ENCODE results near the gene RPL28.

The RPL28 gene

DNA sequence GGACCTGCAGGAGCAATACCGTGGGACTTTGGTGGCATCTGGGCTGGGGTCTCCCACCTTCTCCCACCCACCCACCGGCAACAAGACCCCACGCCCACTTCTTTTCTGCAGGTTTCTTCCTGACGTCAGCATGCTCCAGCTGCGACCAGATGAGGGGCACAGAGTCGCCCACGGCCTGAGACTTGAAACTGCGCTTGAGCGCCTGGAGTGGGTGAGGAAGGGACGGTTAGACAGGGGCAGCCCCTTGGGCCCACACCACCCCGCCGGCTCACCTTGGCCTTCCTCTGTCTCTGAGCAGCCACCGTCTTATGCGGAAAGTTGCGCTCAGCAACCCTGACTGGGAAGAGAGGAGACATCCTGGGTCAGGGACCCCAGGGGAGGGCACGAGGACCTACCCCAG lies 24.8 kb upstream of the RPL28 start:
- in situ Hi-C loops (cut with HindIII; ENCODE audit: low sequenced_read_pairs), result no loop called here
- DNase-seq (ENCODE audit: low read depth), result no peak
- H3K4me3 ChIP-seq (ENCODE audit: low read depth, low read length), result no peak overlapping the region
- TF ChIP-seq CTCF (IDR thresholded peaks at IDR 0.05; ENCODE audit: low read depth, low read length, missing control alignments), result no peak

- no peak for TF ChIP-seq CTCF (IDR thresholded peaks at IDR 0.05; ENCODE audit: low read depth, low read length, missing control alignments)
- no peak for DNase-seq (ENCODE audit: low read depth)
- in situ Hi-C loops (cut with HindIII; ENCODE audit: low sequenced_read_pairs), result no loop called here
- no peak overlapping the region for H3K4me3 ChIP-seq (ENCODE audit: low read depth, low read length)
Observed at GRCh38 chr19:55362174-55362989, 23.4 kb upstream of the RPL28 start.

- in situ Hi-C loops (cut with HindIII; ENCODE audit: low sequenced_read_pairs), result no loop called here
- no peak within 1 kb of the TSS for H3K4me3 ChIP-seq (ENCODE audit: low read depth, low read length)
- DNase-seq (ENCODE audit: low read depth), result no peak
- no peak for TF ChIP-seq CTCF (IDR thresholded peaks at IDR 0.05; ENCODE audit: low read depth, low read length, missing control alignments)
Observed at GRCh38 chr19:55362990-55363716, 22.6 kb upstream of the RPL28 start, which contains the start of gene GARIN5B. GARIN5B (minus strand) TSS chr19:55363260; CDS start chr19:55363066, 194 bp downstream.

GRCh38 chr19:55365245-55365644 lies 20.5 kb upstream of the RPL28 start:
- H3K4me3 ChIP-seq (ENCODE audit: low read depth, low read length), result no peak overlapping the region
- TF ChIP-seq CTCF (IDR thresholded peaks at IDR 0.05; ENCODE audit: low read depth, low read length, missing control alignments), result no peak
- DNase-seq (ENCODE audit: low read depth), result no peak
- in situ Hi-C loops (cut with HindIII; ENCODE audit: low sequenced_read_pairs), result no loop called here

- no peak for TF ChIP-seq CTCF (IDR thresholded peaks at IDR 0.05; ENCODE audit: low read depth, low read length, missing control alignments)
- in situ Hi-C loops (cut with HindIII; ENCODE audit: low sequenced_read_pairs), result no loop called here
- no peak overlapping the region for H3K4me3 ChIP-seq (ENCODE audit: low read depth, low read length)
- no peak for DNase-seq (ENCODE audit: low read depth)
Observed at GRCh38 chr19:55365964-55366363, 19.8 kb upstream of the RPL28 start.

- no peak overlapping the region for H3K4me3 ChIP-seq (ENCODE audit: low read depth, low read length)
- in situ Hi-C loops (cut with HindIII; ENCODE audit: low sequenced_read_pairs), result no loop called here
- TF ChIP-seq CTCF (IDR thresholded peaks at IDR 0.05; ENCODE audit: low read depth, low read length, missing control alignments), result no peak
- DNase-seq (ENCODE audit: low read depth), result no peak
Observed at GRCh38 chr19:55366790-55367189, 18.9 kb upstream of the RPL28 start.
